ENCODE results near the gene FAM180A. TPM values are rescaled to one million over a fixed set of nuclear protein-coding genes. Genes with fewer than 3 reads are reported as not detected.

Gene FAM180A
- total RNA-seq, result 1.3 and 1.8 TPM in 2 replicates

DNA sequence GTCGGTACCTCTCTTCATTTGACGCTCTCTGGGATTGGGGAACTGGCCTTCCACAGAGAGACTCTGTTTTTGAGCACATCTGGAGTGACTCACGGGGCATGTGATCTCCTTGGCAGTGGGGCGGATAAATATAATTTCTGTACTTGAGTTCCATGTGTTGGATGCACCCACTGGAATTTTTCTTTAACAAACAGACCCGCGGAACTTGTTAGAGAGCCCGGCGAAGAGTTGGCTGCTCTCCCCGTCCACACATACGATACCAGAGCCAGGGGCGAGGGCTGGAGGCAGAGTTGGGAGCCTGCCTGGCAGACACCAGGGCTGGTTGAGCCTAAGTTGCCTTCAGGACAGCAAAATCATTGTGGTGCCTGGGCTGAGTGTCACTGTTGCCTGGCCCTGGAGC, at the start of gene FAM180A:
Gene FAM180A (minus strand): TSS at position 44 of the 400 bp plus-strand sequence. CDS start 233 bp downstream, outside the sequence.

DNA sequence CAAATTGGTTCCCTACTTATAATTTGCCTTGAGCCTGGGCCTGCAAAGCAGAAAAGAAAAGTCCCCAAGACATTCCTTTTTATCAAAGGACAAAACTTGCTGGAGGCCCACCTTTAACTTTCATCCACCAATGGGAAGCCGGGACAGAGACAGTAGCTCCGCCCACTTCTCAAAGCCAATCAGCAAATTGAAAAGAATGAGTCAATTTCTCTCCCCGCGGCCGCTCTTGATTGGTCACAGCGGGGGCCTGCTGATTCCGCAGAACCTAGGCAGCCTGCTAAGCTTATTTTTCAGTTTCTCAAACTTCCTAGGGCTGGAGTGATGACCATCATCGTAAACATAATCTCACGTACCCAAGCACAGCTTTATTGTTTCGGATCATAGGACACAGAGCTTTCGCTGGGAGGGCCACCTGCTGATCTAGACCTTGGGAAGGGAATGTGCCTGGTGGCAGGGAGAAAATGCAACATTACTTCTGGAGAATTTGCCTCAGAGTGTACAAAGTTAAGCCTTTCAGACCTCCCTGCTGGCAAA, 20.4 kb downstream of the FAM180A start, which contains the start of gene SLC13A4:
Gene SLC13A4 (minus strand): TSS at position 51 of the 534 bp plus-strand sequence. CDS start 690 bp downstream, outside the sequence.

Other genes with a start within 250 kb of the FAM180A start
- gene CNOT4, start 238.7 kb downstream of the FAM180A start, total RNA-seq, result 12.0 and 13.7 TPM in 2 replicates
- 19.0 and 33.8 TPM in 2 replicates for gene NUP205, start 190.9 kb downstream of the FAM180A start, total RNA-seq
- gene STMP1, start 86.3 kb downstream of the FAM180A start, total RNA-seq, result 21.4 and 29.6 TPM in 2 replicates
- gene SLC13A4, start 20.6 kb downstream of the FAM180A start, total RNA-seq, result not detected in 2 replicates
- 72.3 and 85.7 TPM in 2 replicates for gene MTPN, start 228.5 kb upstream of the FAM180A start, total RNA-seq

Data from cardiac ventricle fibroblast (primary cell).